RWPE2 (cell line): ENCODE results near the gene TTC34.
A peak's percentile ranks its signal among the peaks of the same experiment; 100 is the strongest.

Experiments used
- ATAC-seq: fragments of 200-7000 bp; cut with Tn5 transposase; 3 replicates; pipeline ENCODE4 v1.9.1; 2021; ENCODE audit warnings: low read depth
- DNase-seq: peaks from one replicate; pipeline ENCODE4 v3.0.0-alpha.2; 2020; ENCODE audit warnings: low spot score
- H3K27ac ChIP-seq: fragments of 450-650 bp; 2 replicates; pipeline ENCODE4 v1.5.1; 2017; ENCODE audit warnings: mild to moderate bottlenecking; ENCODE audit not compliant: poor library complexity, severe bottlenecking
- H3K27me3 ChIP-seq: fragments of 250-450 bp; sonication (Bioruptor Pico); 2 replicates; pipeline ENCODE4 v1.5.1; 2021; ENCODE audit warnings: mild to moderate bottlenecking, moderate library complexity; ENCODE audit not compliant: insufficient read depth, poor library complexity, severe bottlenecking
- H3K36me3 ChIP-seq: fragments of 250-450 bp; sonication (Bioruptor Pico); 2 replicates; pipeline ENCODE4 v1.5.1; 2020; ENCODE audit warnings: low read depth, mild to moderate bottlenecking, moderate library complexity
- H3K4me1 ChIP-seq: fragments of 250-450 bp; sonication (Bioruptor Pico); 2 replicates; pipeline ENCODE4 v1.5.1; 2021; ENCODE audit warnings: mild to moderate bottlenecking, moderate library complexity; ENCODE audit not compliant: insufficient read depth, poor library complexity, severe bottlenecking
- H3K4me3 ChIP-seq: fragments of 250-450 bp; sonication (Bioruptor Pico); 2 replicates; pipeline ENCODE4 v1.5.1; 2021; ENCODE audit warnings: mild to moderate bottlenecking, moderate library complexity; ENCODE audit not compliant: severe bottlenecking
- H3K9me3 ChIP-seq: fragments of 250-450 bp; sonication (Bioruptor Pico); 2 replicates; pipeline ENCODE4 v1.5.1; 2021; ENCODE audit warnings: mild to moderate bottlenecking, moderate library complexity; ENCODE audit not compliant: severe bottlenecking
- TF ChIP-seq, protein P1 (sequence below): fragments of 450-650 bp; IDR thresholded peaks from one replicate; pipeline ENCODE4 v1.5.1; 2017; ENCODE audit warnings: mild to moderate bottlenecking, moderate library complexity; ENCODE audit not compliant: poor library complexity, severe bottlenecking

Gene TTC34

DNA sequence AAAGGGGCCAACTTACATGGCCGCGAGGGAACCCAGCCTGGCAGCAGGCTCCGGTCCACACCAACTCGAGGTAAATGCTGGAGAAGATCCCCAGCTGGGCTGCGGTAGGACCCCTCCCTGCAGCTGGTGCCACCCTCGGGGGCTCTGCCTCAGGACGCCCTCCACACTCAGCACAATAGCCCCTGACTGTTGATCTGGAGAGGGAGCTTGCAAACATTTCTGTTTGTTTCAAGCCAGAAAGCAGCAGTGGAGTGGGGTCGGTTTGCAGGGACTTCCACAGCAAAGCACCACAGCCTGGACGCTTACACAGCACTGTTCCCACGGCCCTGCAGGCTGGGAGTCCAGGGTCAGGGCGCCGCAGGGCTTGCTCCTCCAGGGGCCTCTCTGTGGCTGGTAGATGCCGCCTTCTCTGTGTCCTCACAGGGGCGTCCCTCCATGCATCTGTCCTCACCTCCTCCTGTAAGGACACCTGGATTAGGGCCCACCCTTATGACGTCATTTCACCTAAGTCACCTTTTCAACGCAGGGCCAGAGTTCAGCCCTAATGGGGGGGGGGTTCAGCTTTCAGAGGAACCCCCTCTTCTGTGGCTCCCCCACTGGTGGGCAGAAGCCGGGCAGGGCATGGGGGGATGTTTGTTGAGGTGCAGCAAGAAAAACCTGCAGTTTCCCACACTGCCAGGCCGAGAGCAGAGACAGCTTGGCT, 24.1 kb upstream of the TTC34 start:
- no peaks in the 10 kb centered on the region for H3K27me3 ChIP-seq
- H3K4me1 ChIP-seq = no peaks in the 10 kb centered on the region

DNA sequence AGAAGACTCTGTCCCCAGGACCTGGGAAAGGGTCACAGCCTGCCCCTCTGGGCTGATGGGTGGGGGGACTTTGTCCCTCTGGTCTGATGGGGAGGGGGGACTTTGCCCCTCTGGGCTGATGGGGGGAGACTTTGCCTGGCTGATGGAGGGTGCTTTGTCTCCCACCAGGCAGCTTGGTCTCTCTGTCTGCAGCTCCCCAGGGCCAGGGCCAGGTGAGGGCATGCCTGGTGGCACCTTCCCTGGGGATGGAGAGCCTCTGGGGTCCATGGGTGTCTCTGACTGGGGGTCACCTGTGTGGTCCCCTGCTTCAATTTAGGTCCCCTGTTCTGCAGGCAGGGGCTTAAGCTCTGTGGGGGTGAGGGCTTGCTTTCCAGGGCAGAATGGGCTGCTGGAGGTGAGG, 23.5 kb upstream of the TTC34 start:
- H3K4me1 ChIP-seq = no peaks in the 10 kb centered on the region
- no peaks in the 10 kb centered on the region for H3K27me3 ChIP-seq
- DNase-seq (peak; percentile 33), ATAC-seq (no peak)
- no peak overlapping the region for H3K4me3 ChIP-seq
- TF ChIP-seq, protein P1, sequence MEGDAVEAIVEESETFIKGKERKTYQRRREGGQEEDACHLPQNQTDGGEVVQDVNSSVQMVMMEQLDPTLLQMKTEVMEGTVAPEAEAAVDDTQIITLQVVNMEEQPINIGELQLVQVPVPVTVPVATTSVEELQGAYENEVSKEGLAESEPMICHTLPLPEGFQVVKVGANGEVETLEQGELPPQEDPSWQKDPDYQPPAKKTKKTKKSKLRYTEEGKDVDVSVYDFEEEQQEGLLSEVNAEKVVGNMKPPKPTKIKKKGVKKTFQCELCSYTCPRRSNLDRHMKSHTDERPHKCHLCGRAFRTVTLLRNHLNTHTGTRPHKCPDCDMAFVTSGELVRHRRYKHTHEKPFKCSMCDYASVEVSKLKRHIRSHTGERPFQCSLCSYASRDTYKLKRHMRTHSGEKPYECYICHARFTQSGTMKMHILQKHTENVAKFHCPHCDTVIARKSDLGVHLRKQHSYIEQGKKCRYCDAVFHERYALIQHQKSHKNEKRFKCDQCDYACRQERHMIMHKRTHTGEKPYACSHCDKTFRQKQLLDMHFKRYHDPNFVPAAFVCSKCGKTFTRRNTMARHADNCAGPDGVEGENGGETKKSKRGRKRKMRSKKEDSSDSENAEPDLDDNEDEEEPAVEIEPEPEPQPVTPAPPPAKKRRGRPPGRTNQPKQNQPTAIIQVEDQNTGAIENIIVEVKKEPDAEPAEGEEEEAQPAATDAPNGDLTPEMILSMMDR = no peak
- H3K9me3 ChIP-seq = peaks cover 5% of the 10 kb centered on the region
- H3K36me3 ChIP-seq = no peaks in the 10 kb centered on the region
- no peak overlapping the region for H3K27ac ChIP-seq

More for the DNA sequence above, 24.1 kb upstream of the TTC34 start:
- peaks cover 5% of the 10 kb centered on the region for H3K9me3 ChIP-seq
- no peak overlapping the region for H3K4me3 ChIP-seq
- ATAC-seq (no peak), DNase-seq (no peak)
- H3K36me3 ChIP-seq = no peaks in the 10 kb centered on the region
- no peak overlapping the region for H3K27ac ChIP-seq
- TF ChIP-seq, protein P1 = no peak

GRCh38 chr1:2823921-2824610, 22.6 kb upstream of the TTC34 start:
- Histone ChIP-seq H3K27me3 (no peaks in the 10 kb centered on the region), H3K4me3 (no peak overlapping the region), H3K36me3 (no peaks in the 10 kb centered on the region), H3K4me1 (no peaks in the 10 kb centered on the region), H3K27ac (no peak overlapping the region), H3K9me3 (peaks cover 5% of the 10 kb centered on the region)
- TF ChIP-seq, protein P1 = no peak
- ATAC-seq (no peak), DNase-seq (peak; percentile 23)

DNA sequence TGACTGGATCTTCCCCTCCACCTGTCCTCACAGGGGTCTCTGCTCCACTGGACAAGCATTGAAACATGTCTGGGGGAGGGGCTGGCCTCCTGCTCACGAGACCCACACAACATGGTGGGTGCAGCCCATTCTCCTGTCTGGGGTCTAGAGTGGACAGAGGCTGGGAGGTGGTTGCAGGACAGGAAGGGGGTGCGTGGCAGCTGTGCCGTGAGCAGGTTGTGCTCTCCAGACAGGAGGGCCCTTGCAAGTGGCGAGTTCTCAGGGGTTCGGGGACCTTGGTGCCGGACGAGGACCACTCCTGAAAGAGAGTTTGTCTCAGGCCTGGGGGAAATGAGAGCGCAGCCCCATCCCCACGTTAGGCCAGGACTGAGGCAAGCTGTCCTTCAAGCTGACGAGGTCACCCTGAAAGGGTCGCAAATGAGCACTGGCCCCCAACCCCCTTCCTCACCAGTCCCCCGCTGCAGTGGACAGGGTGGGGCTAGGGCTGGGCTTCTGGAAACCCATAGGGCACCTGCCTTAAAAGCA, 21.2 kb upstream of the TTC34 start:
- ATAC-seq (no peak), DNase-seq (peak; percentile 32)
- TF ChIP-seq, protein P1 = no peak
- no peak overlapping the region for H3K4me3 ChIP-seq
- H3K27me3 ChIP-seq = no peaks in the 10 kb centered on the region
- peaks cover 5% of the 10 kb centered on the region for H3K9me3 ChIP-seq
- H3K4me1 ChIP-seq = no peaks in the 10 kb centered on the region
- no peak overlapping the region for H3K27ac ChIP-seq
- H3K36me3 ChIP-seq = no peaks in the 10 kb centered on the region
